Measurements from ENCODE around the gene ITPA. TPM values are rescaled to one million over a fixed set of nuclear protein-coding genes. Genes with fewer than 3 reads are reported as not detected.

The ITPA gene
- total and polyA plus RNA-seq, 2 of the 8 experiments (the other 6 are each of a cell fraction or from before 2014, with no cell fraction given): 88.2 to 94.0 TPM

GRCh38 chr20:3189561-3190131 lies 19.7 kb upstream of the ITPA start:
- FAIRE-seq: no peak

More at GRCh38 chr20:3189561-3190131, 19.7 kb upstream of the ITPA start:
- no peak overlapping the region for H2AK5ac ChIP-seq (ENCODE audit: low read depth, low read length)
- H3K4me2 ChIP-seq (ENCODE audit: insufficient read depth in 1 of 2, low read depth in 2 of 2, low read length in 2 of 2): no peak overlapping the region
- no peak overlapping the region for H3K14ac ChIP-seq (ENCODE audit: insufficient read length)
- DNase-seq (ENCODE audit: low read depth in 1 of 2, low spot score in 2 of 2): no peak
- H2AFZ ChIP-seq (ENCODE audit: low read length): no peak overlapping the region
- H3K9ac ChIP-seq (replicated peaks in 1 of 4; ENCODE audit: extremely low read depth in 1 of 4, low read depth in 3 of 4, low read length in 3 of 4): no peak overlapping the region
- TF ChIP-seq EP300 (IDR thresholded peaks at IDR 0.05; ENCODE audit: borderline replicate concordance in 1 of 2, low read depth in 2 of 2, low read length in 2 of 2): no peak
- no peak for TF ChIP-seq CTBP2 (IDR thresholded peaks at IDR 0.05; ENCODE audit: borderline replicate concordance, insufficient read depth, insufficient read length, low read length)
- TF ChIP-seq MAFK (IDR thresholded peaks at IDR 0.05; ENCODE audit: low read depth, low read length): no peak
- TF ChIP-seq SUZ12 (IDR thresholded peaks at IDR 0.05; ENCODE audit: low read length): no peak
- no peak for TF ChIP-seq SIN3A (conservative IDR thresholded peaks at IDR 0.05 in 1 of 2, IDR thresholded peaks at IDR 0.05 in 1 of 2; ENCODE audit: low read depth in 1 of 2, low read length in 2 of 2)
- TF ChIP-seq SRF (IDR thresholded peaks at IDR 0.05; ENCODE audit: low read depth, low read length): no peak
- TF ChIP-seq CREB1 (IDR thresholded peaks at IDR 0.05): no peak
- TF ChIP-seq JUN (IDR thresholded peaks at IDR 0.05; ENCODE audit: low read depth, low read length): no peak
- TF ChIP-seq SAP30 (IDR thresholded peaks at IDR 0.05; ENCODE audit: insufficient read depth, insufficient replicate concordance, low read length): no peak
- H2BK20ac ChIP-seq (ENCODE audit: low read length): no peak overlapping the region
- H4K5ac ChIP-seq (ENCODE audit: insufficient read length, low read depth, low read length): no peak overlapping the region
- H3K23ac ChIP-seq (ENCODE audit: insufficient read length): no peak overlapping the region
- no peaks in the 10 kb centered on the region for H3K27me3 ChIP-seq (replicated peaks in 1 of 4; ENCODE audit: control insufficient read depth in 3 of 4, extremely low read depth in 1 of 4, insufficient read depth in 3 of 4, low read length in 3 of 4)
- no peaks in the 10 kb centered on the region for H3K23me2 ChIP-seq (ENCODE audit: low read depth, low read length)
- ChIA-PET POLR2A (ENCODE audit: partially characterized antibody) (interaction anchor here (0.6 to 2.1 kb wide), 9 partner anchors 8 to 518 kb away, joined by 3 to 8 read pairs (median 4); no protein-coding TSS in a partner anchor), CTCF (ENCODE audit: partially characterized antibody) (interaction anchor here (1.1 to 1.5 kb wide), 2 partner anchors 59 to 86 kb away, joined by 3 to 5 read pairs; no protein-coding TSS in a partner anchor)
- H3K9me3 ChIP-seq (ENCODE audit: insufficient read depth in 2 of 2, low read depth in 1 of 2, low read length in 1 of 2): no peaks in the 10 kb centered on the region
- H4K8ac ChIP-seq (ENCODE audit: extremely low read depth, insufficient read depth, low read length): no peak overlapping the region
- H3K36me3 ChIP-seq (ENCODE audit: control insufficient read depth in 2 of 4, insufficient read depth in 4 of 4, low read length in 3 of 4): peaks cover 15 to 49% (median 31%) of the 10 kb centered on the region in 4 experiments
- no peaks in the 10 kb centered on the region for H3K79me1 ChIP-seq (ENCODE audit: low read depth, low read length)
- H2BK12ac ChIP-seq (ENCODE audit: low read depth, low read length): no peak overlapping the region
- no peak overlapping the region for H2BK5ac ChIP-seq (ENCODE audit: low read depth, low read length)
- no peak overlapping the region for H3K4me3 ChIP-seq (ENCODE audit: extremely low read depth in 1 of 4, insufficient read depth in 2 of 4, low read depth in 3 of 4, low read length in 4 of 4)
- 86% methylated on average over 4 of the region's 4 CpGs; no CpG with 5 or more reads in 1 of the 2 experiments for WGBS, 2 experiments (ENCODE audit: extremely low coverage in 1 of 2, insufficient coverage in 1 of 2, insufficient read length in 1 of 2, insufficient replicate concordance in 2 of 2, low coverage in 1 of 2, low lambda C conversion rate in 2 of 2, missing lambda C conversion rate in 1 of 2)
- H2BK15ac ChIP-seq (ENCODE audit: low read length): no peak overlapping the region
- no peak overlapping the region for H3K4ac ChIP-seq (replicated peaks; ENCODE audit: insufficient read length, low read depth, low read length)
- H3K27ac ChIP-seq (ENCODE audit: low read depth, low read length): no peak overlapping the region
- no peak overlapping the region for H4K91ac ChIP-seq (replicated peaks; ENCODE audit: insufficient read length, low read length)
- H3K18ac ChIP-seq (ENCODE audit: extremely low read depth, low read length): no peak overlapping the region
- H4K20me1 ChIP-seq (replicated peaks in 1 of 2; ENCODE audit: control insufficient read depth in 1 of 2, insufficient read depth in 2 of 2, low read length in 2 of 2): peaks cover 5 to 6% of the 10 kb centered on the region in 2 experiments
- H3K4me1 ChIP-seq (replicated peaks in 1 of 4; ENCODE audit: control insufficient read depth in 3 of 4, insufficient read depth in 4 of 4, low read length in 3 of 4): no peaks in the 10 kb centered on the region
- no peak overlapping the region for H2BK120ac ChIP-seq (replicated peaks; ENCODE audit: low read depth, low read length)
- no peaks in the 10 kb centered on the region for H3K79me2 ChIP-seq (ENCODE audit: control insufficient read depth in 1 of 2, insufficient read depth in 2 of 2, low read length in 2 of 2)
- H3K56ac ChIP-seq (replicated peaks; ENCODE audit: insufficient read length, low read depth, low read length): no peak overlapping the region
